Activated CD8-positive, alpha-beta memory T cell treated with anti-CD3 and anti-CD28 coated beads, Interleukin-2, amount 10 ng/mL, durations not matched to agents 7 days and 5 days (primary cell): Measurements from ENCODE around the gene C5orf46. TPM values are rescaled to one million over a fixed set of nuclear protein-coding genes. Genes with fewer than 3 reads are reported as not detected.

Source experiments
- ATAC-seq: fragments of 150-1000 bp; cut with Tn5 transposase; one replicate; pipeline ENCODE4 v1.10.0; 2021; ENCODE audit warnings: moderate library complexity
- CTCF ChIA-PET: fragments of 350-600 bp; sonication (Branson Sonifier 250); formaldehyde crosslinking; loops from one replicate; lab custom pipeline; 2021; ENCODE audit warnings: antibody characterized with exemption; lab: Charles Lee
- DNase-seq: peaks from one replicate; pipeline ENCODE4 v3.0.0-alpha.2; 2020
- H3K27ac Mint-ChIP-seq: one replicate; pipeline ENCODE4 v1.8.0; 2021; ENCODE audit warnings: mild to moderate bottlenecking, mixed read lengths
- H3K27me3 Mint-ChIP-seq: one replicate; pipeline ENCODE4 v1.8.0; 2021; ENCODE audit warnings: mixed read lengths
- H3K36me3 Mint-ChIP-seq: one replicate; pipeline ENCODE4 v1.8.0; 2021; ENCODE audit warnings: mild to moderate bottlenecking, mixed read lengths
- H3K4me1 Mint-ChIP-seq: one replicate; pipeline ENCODE4 v1.8.0; 2021; ENCODE audit warnings: mixed read lengths
- H3K4me3 Mint-ChIP-seq: one replicate; pipeline ENCODE4 v1.8.0; 2021; ENCODE audit warnings: mild to moderate bottlenecking, moderate library complexity, mixed read lengths
- H3K9me3 Mint-ChIP-seq: one replicate; pipeline ENCODE4 v1.8.0; 2022; ENCODE audit warnings: low read depth, mixed read lengths
- total RNA-seq, 2 experiments: library from RNA; stranded (reverse); gene quantifications; one replicate each; pipeline ENCODE4 v1.2.3, GENCODE V29; 2021

C5orf46 gene
- total RNA-seq, 2 experiments from 2014 or later = not detected

GRCh38 chr5:147913786-147914185, 7.4 kb upstream of the C5orf46 start:
- DNase-seq (no peak), ATAC-seq (no peak)
- Mint-ChIP-seq H3K4me1 (no peaks in the 10 kb centered on the region), H3K36me3 (no peaks in the 10 kb centered on the region), H3K27ac (no peak overlapping the region), H3K27me3 (peaks cover 3% of the 10 kb centered on the region), H3K9me3 (no peaks in the 10 kb centered on the region), H3K4me3 (no peak overlapping the region)
- CTCF ChIA-PET = no interaction called here

- no peaks in the 10 kb centered on the region for H3K36me3 Mint-ChIP-seq
- H3K4me1 Mint-ChIP-seq = no peaks in the 10 kb centered on the region
- CTCF ChIA-PET = no interaction called here
- no peak overlapping the region for H3K4me3 Mint-ChIP-seq
- no peak for DNase-seq
- H3K9me3 Mint-ChIP-seq = no peaks in the 10 kb centered on the region
- no peak for ATAC-seq
- H3K27ac Mint-ChIP-seq = no peak overlapping the region
- peaks cover 3% of the 10 kb centered on the region for H3K27me3 Mint-ChIP-seq
Measured at GRCh38 chr5:147912011-147912410, 5.7 kb upstream of the C5orf46 start.

GRCh38 chr5:147911427-147911826, 5.1 kb upstream of the C5orf46 start:
- Mint-ChIP-seq H3K27me3 (peaks cover 3% of the 10 kb centered on the region), H3K9me3 (no peaks in the 10 kb centered on the region), H3K4me3 (no peak overlapping the region), H3K36me3 (no peaks in the 10 kb centered on the region), H3K27ac (no peak overlapping the region), H3K4me1 (no peaks in the 10 kb centered on the region)
- ATAC-seq (no peak), DNase-seq (no peak)
- CTCF ChIA-PET = no interaction called here

GRCh38 chr5:147904110-147904509, 2.2 kb downstream of the C5orf46 start:
- H3K36me3 Mint-ChIP-seq = no peaks in the 10 kb centered on the region
- H3K27ac Mint-ChIP-seq = no peak overlapping the region
- ATAC-seq = no peak
- no peaks in the 10 kb centered on the region for H3K9me3 Mint-ChIP-seq
- no peak overlapping the region for H3K4me3 Mint-ChIP-seq
- CTCF ChIA-PET = no interaction called here
- H3K4me1 Mint-ChIP-seq = no peaks in the 10 kb centered on the region
- no peak for DNase-seq
- no peaks in the 10 kb centered on the region for H3K27me3 Mint-ChIP-seq

GRCh38 chr5:147902609-147903115, 3.7 kb downstream of the C5orf46 start:
- DNase-seq (no peak), ATAC-seq (no peak)
- no peak overlapping the region for H3K4me3 Mint-ChIP-seq
- no peak overlapping the region for H3K27ac Mint-ChIP-seq
- H3K9me3 Mint-ChIP-seq = no peaks in the 10 kb centered on the region
- no peaks in the 10 kb centered on the region for H3K27me3 Mint-ChIP-seq
- no peaks in the 10 kb centered on the region for H3K4me1 Mint-ChIP-seq
- CTCF ChIA-PET = interaction anchor here (1.1 kb wide), 1 partner anchor 12 kb away, joined by 4 read pairs; no protein-coding TSS in a partner anchor
- no peaks in the 10 kb centered on the region for H3K36me3 Mint-ChIP-seq

- Mint-ChIP-seq H3K27ac (no peak overlapping the region), H3K9me3 (no peaks in the 10 kb centered on the region), H3K36me3 (no peaks in the 10 kb centered on the region), H3K4me3 (no peak overlapping the region), H3K27me3 (peaks cover 2% of the 10 kb centered on the region), H3K4me1 (no peaks in the 10 kb centered on the region)
- ATAC-seq (no peak), DNase-seq (no peak)
- CTCF ChIA-PET = interaction anchor here (1.1 kb wide), 1 partner anchor 13 kb away, joined by 4 read pairs; no protein-coding TSS in a partner anchor
Measured at GRCh38 chr5:147901599-147902039, 4.7 kb downstream of the C5orf46 start.

GRCh38 chr5:147898875-147899401, 7.4 kb downstream of the C5orf46 start:
- Mint-ChIP-seq H3K4me3 (no peak overlapping the region), H3K27me3 (peaks cover 2% of the 10 kb centered on the region), H3K27ac (no peak overlapping the region), H3K9me3 (no peaks in the 10 kb centered on the region), H3K36me3 (no peaks in the 10 kb centered on the region), H3K4me1 (no peaks in the 10 kb centered on the region)
- CTCF ChIA-PET = no interaction called here
- no peak for DNase-seq
- no peak for ATAC-seq

- no peaks in the 10 kb centered on the region for H3K9me3 Mint-ChIP-seq
- no peak overlapping the region for H3K4me3 Mint-ChIP-seq
- no peak overlapping the region for H3K27ac Mint-ChIP-seq
- peaks cover 14% of the 10 kb centered on the region for H3K27me3 Mint-ChIP-seq
- H3K4me1 Mint-ChIP-seq = no peaks in the 10 kb centered on the region
- CTCF ChIA-PET = no interaction called here
- DNase-seq (no peak), ATAC-seq (no peak)
- no peaks in the 10 kb centered on the region for H3K36me3 Mint-ChIP-seq
Measured at GRCh38 chr5:147895864-147896263, 10.5 kb downstream of the C5orf46 start.

- Mint-ChIP-seq H3K27ac (no peak overlapping the region), H3K27me3 (peaks cover 14% of the 10 kb centered on the region), H3K36me3 (no peaks in the 10 kb centered on the region), H3K4me1 (no peaks in the 10 kb centered on the region), H3K4me3 (no peak overlapping the region), H3K9me3 (no peaks in the 10 kb centered on the region)
- CTCF ChIA-PET = no interaction called here
- no peak for ATAC-seq
- no peak for DNase-seq
Measured at GRCh38 chr5:147893820-147894219, 12.5 kb downstream of the C5orf46 start.

- Mint-ChIP-seq H3K27me3 (peaks cover 14% of the 10 kb centered on the region), H3K36me3 (no peaks in the 10 kb centered on the region), H3K9me3 (no peaks in the 10 kb centered on the region), H3K27ac (no peak overlapping the region), H3K4me3 (no peak overlapping the region), H3K4me1 (no peaks in the 10 kb centered on the region)
- no peak for ATAC-seq
- CTCF ChIA-PET = no interaction called here
- no peak for DNase-seq
Measured at GRCh38 chr5:147892696-147893296, 13.5 kb downstream of the C5orf46 start.

- peaks cover 15% of the 10 kb centered on the region for H3K27me3 Mint-ChIP-seq
- H3K36me3 Mint-ChIP-seq = no peaks in the 10 kb centered on the region
- no peak overlapping the region for H3K27ac Mint-ChIP-seq
- H3K4me3 Mint-ChIP-seq = no peak overlapping the region
- DNase-seq (no peak), ATAC-seq (no peak)
- CTCF ChIA-PET = no interaction called here
- H3K4me1 Mint-ChIP-seq = no peaks in the 10 kb centered on the region
- no peaks in the 10 kb centered on the region for H3K9me3 Mint-ChIP-seq
Measured at GRCh38 chr5:147887930-147888329, 18.4 kb downstream of the C5orf46 start.

- DNase-seq (no peak), ATAC-seq (no peak)
- CTCF ChIA-PET = no interaction called here
- Mint-ChIP-seq H3K4me1 (no peaks in the 10 kb centered on the region), H3K36me3 (no peaks in the 10 kb centered on the region), H3K27ac (no peak overlapping the region), H3K4me3 (no peak overlapping the region), H3K27me3 (peaks cover 13% of the 10 kb centered on the region), H3K9me3 (no peaks in the 10 kb centered on the region)
Measured at GRCh38 chr5:147887026-147887627, 19.2 kb downstream of the C5orf46 start.

- Mint-ChIP-seq H3K27me3 (peaks cover 13% of the 10 kb centered on the region), H3K36me3 (no peaks in the 10 kb centered on the region), H3K9me3 (no peaks in the 10 kb centered on the region), H3K27ac (no peak overlapping the region), H3K4me1 (no peaks in the 10 kb centered on the region), H3K4me3 (no peak overlapping the region)
- DNase-seq (no peak), ATAC-seq (no peak)
- CTCF ChIA-PET = no interaction called here
Measured at GRCh38 chr5:147882586-147883313, 23.6 kb downstream of the C5orf46 start.
